ENCODE results near the gene GYPC.
"Not testable (repeated sequence)": the region's sequence is repeated elsewhere in the genome, so short reads cannot be mapped to it uniquely, and the experiment has no call there.

Gene GYPC

DNA sequence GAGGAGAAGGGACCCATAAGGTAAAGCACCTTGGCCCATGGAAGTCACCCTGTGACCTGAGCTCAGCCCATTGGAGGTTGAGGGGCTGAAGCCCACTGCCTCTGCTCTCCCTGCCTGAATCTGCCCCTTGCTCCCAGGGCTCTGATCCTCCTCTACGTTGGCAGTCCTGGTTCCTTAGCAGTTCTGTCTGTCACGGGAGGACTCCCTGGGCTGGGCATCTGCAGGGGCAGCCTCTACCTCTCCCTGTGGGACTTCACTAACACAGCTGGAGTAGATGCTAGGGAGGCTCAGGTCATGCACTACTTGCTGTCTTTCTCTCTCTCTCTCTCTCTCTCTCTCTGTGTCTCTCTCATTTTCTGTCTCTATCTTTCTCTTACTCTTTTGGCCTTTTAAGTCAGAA lies 8.7 kb downstream of the GYPC start:
- DNase-seq (ENCODE audit: low read depth, low spot score), result no peak
- no peak overlapping the region for H3K27ac ChIP-seq

DNA sequence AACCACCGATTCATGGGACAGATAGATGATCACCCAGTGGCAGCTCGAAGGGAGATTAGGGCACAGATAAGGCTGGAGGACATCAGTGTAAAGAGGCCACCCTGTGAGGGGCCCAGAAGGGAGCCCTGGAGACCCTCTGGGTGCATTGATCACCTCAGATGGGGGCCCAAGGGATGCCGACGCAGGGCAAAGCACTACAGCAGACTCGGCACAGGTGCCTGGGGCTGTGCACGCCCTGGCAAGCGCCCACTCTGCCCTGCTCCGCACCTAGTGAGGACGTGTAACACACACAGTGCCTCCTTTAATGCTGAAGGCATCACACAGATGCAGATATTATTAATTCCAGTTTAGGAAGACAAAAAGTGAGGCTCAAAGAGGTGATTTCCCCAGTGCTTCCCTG lies 9.5 kb downstream of the GYPC start:
- DNase-seq (ENCODE audit: low read depth, low spot score), result no peak
- H3K27ac ChIP-seq, result no peak overlapping the region

DNA sequence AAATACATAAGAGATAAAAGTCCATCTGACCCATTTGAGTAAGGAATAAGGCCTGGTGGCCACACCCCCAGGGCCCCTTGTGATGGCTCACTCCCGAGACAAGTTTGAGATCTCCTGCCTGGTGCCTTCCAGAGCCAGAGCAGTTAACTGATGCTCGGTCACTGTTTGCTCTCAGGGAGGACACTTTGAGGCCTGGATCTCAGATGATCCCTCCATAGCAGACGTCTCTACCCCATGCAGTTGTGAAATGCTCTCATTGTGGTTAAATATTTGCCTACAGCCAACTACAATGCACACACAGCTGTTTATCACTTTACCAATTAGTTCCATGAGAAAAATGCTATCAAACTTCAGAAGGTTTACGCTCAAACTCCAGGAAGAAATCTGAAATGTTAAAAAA lies 12.3 kb downstream of the GYPC start:
- DNase-seq (ENCODE audit: low read depth, low spot score), result no peak
- H3K27ac ChIP-seq, result no peak overlapping the region

DNA sequence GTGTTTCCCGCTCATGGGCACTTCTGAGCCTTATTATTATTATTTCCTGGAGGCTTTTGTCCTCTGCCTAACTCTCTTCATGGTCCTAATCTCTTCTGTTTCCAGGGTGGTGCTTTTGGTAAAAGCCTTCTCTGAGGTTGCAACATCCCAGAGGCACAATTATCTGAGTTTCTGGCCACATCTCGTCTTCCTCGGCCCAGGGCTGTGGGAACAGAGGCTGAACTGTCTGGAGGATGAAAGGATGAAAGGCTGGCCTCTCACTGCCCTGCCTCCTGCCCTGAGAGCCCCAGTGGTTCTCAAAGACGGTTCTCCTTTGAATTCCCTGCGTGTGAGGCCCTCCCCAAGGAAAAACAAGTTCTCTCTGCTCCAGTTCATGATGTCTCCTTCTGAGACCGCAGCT lies 13.8 kb downstream of the GYPC start:
- H3K27ac ChIP-seq, result no peak overlapping the region
- DNase-seq (ENCODE audit: low read depth, low spot score), result no peak

DNA sequence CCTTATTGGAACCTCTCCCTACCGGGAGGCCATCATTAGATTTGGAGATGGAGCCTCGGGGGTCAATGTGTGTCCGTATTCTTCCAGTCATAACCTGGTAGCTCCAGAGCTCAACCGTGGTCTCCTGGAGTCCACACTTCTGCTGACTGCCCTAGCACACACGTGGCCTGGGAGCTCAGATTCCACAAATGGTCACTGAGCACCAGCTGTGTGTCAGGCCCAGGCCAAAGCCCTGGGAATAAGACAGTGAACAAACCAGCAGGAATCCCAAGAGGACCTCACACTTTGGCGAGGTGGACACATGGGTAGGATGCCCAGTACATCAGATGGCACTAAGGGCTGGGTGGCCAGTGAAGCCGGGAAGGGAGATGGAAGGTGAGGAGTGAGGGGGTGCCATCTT lies 15.5 kb downstream of the GYPC start:
- no peak for DNase-seq (ENCODE audit: low read depth, low spot score)
- no peak overlapping the region for H3K27ac ChIP-seq

DNA sequence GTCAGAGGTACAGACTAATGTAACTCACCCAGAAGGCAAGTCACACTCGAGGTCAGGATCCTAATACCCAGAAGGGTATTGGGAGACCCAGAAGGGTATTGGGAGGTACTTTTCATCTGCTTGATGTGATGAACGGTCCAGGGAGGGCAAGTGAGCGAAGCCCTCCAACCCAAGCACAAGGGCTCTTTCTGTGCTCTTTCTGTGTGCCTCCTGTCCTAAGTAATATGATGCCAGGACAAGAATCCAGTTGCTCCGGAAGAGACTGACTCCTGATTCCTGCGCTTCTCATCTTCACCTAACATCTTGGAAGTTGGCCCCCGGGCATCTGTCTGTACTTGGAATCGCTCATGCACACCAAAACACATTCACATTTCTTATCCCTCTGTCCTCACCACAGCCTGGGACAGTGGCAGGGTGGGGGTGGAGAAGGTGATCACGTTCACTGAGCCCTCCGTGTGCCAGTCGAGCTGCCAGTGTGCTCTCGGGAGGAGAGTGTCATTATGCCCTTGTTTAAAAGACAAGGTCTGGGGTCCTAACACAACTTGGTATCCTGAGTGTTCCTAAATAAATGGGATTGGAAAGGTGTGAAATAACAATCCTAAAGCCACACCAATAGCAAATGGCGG lies 17.1 kb downstream of the GYPC start:
- no peak for DNase-seq (ENCODE audit: low read depth, low spot score)
- H3K27ac ChIP-seq, result no peak overlapping the region

DNA sequence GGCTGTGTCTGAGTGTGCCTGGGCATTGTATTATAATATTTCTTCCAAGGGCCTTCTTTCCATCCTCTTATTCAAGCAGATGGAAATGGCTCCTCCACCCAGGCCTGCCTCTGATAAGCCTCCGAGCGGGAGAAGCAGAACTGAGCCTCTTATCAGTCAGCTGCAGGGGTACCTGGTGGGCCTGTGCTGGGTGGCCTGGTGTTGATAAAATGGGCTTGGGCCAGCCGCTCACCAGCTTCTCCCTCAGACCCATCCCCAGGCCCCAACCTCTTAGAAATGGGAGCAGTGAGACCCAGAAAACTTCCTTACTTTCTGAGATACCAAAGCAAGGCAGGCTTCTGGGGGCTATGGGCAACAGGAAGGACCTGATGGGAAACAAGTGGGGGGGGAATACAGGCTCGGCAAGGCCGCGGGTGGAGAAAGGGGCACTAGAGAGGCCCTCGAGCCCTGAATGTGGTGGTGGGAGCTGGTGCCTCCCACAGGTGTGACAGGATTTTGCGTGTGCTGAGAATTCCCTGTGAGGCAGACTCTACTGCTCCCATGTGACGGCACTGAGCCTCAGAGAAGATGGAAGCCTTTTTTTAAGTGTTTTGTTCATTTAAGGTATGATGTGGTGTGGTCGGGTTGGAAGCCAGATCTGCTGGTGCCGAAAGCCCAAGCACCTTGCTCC lies 18.3 kb downstream of the GYPC start:
- no peak for DNase-seq (ENCODE audit: low read depth, low spot score)
- no peak overlapping the region for H3K27ac ChIP-seq

DNA sequence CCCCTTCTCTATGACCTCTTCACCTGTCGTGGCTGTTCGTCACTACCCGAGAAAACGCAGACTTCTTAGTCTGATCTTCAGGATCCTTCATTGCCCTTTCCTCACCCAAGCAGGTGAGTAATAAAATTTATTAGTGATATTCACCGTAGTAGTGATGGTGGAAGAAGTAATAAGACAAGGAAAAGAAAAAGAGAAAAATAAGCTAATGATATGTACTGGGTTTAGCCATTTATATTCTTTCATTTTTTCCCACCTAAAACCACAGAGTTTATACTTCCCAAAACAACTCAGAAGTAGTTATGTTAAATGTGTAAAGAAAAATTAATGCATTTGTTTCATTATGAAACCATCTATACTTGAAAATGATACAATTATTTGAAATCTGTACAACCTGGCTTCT lies 19.7 kb downstream of the GYPC start:
- no peak for DNase-seq (ENCODE audit: low read depth, low spot score)
- H3K27ac ChIP-seq, result no peak overlapping the region

DNA sequence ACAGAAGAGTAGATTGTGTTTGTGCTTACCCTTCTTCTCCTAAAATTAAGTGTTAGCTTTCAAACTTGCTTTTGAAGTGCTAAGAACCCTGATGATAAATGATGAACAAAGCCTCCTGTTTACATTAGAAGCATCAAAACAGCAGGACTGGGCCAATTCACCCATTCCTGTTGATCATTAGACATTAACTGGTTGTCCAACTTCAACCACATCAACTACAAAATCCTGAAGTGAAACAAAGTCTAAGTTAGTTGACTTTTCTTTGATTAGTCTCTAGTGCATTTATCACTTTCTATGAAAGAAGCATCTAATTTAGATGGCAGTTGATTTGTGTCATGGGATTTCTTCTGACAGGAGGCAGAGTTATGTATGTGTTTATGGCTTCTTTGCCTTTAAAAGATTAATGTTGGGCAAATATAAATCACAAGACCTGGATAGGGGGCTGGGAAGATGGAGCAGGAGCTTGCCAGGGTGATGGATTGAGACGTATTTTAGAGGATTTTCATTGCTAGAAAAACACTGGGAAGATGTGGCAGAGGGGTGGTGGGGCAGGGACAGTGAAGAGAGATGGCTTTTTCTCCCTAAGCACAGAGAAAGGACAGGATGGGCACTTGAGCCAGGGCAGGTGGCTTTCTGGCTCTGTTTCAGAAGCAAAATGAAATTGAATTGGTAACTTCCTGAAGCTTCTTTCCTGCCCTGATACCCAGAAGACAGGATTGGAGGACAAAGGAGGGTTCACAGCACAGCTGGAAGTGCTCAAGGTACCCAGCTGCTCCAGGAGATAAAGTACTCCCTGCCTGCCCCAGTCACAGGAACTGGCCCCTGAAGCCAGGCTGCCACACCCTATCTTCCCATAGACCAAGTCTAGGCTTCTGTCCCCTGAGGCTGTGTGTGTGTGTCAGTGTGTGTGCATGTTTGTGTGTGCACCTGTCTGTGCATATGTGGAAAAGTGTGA lies 20.5 kb downstream of the GYPC start:
- no peak overlapping the region for H3K27ac ChIP-seq
- DNase-seq (ENCODE audit: low read depth, low spot score), result no peak

DNA sequence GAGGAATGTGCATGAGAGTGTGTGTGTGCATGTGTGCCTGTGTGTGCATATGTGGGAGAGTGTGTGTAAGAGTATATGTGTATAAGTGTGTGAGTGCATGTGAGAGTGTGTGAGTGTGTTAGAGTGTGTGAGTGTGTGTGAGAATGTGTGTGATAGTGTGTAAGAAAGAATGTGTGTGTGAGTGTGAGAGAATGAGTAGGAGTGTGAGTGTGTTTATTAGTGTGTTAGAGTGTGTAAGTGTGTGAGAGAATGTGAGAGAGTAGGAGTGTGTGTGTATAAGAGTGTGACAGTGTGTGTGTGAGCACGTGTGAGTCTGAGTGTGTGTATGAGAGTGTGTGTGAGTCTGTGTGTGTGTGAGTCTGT lies 21.2 kb downstream of the GYPC start:
- H3K27ac ChIP-seq, result no peak overlapping the region

DNA sequence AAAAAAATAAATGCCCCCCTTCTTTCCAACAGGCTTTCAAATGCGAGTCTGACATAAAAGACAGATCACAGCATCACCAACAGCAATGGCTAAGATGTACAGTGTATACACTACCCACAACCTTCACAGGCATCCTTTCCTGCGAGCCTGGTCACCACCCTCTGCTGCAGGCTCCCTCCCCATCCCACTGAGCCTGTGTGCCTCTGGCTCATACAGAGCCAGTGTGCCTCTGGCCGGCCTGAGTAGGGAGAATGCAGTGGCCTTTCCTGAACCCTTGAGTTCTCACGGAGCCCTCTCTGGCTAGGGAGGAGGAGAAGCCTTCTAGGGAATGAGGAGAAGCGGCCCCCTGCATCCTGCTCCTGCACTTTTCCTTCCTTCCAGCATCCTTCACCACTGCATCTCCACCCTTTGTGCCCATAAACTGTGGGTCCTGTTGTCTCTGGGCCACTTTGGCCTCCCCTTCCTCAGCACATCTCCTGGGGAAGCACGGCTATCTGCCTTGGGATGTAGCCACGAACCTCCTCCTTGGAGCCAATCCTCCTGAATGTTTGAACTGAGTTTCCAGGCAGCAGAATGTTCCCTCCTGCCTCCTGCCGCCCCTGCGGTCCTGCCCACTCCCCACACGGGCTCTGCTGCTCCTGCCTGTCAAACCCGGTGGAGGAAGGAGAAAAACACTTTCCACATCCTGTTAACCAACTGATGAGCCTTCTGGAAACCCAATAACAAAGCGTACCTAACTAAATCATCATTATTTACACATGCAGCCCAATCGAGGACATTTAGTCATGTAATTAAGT lies 22.5 kb downstream of the GYPC start:
- DNase-seq (ENCODE audit: low read depth, low spot score), result no peak
- H3K27ac ChIP-seq, result no peak overlapping the region

More for the DNA sequence above, 21.2 kb downstream of the GYPC start:
- DNase-seq (ENCODE audit: low read depth, low spot score), result no peak

DNA sequence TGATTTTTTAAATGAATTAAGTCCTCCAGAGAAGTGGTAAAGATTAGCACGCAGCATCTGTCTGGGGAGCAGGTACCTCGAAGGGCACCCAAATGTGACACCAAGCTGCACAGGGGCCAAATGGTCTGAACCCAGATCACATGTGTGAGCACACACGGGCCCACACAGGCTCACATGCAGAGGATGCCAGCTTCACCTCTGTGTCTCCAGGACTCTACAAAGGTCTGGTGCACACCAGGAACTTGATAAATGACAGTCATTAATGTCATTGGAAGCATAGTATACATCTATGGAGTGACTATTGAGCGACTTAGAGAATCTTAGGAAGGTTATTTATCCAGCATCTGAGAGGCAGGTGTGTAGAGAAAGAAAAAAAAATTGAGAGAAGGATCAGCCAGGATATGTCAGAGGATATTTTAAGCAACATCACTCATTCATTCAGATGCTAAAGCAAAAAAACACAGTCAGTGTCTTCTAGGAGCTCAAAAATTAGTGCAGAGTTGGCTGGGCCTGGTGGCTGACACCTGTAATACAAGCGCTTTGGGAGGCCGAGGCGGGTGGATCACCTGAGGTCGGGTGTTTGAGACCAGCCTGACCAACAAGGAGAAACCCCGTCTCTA lies 23.2 kb downstream of the GYPC start:
- no peak overlapping the region for H3K27ac ChIP-seq
- DNase-seq (ENCODE audit: low read depth, low spot score), result no peak

DNA sequence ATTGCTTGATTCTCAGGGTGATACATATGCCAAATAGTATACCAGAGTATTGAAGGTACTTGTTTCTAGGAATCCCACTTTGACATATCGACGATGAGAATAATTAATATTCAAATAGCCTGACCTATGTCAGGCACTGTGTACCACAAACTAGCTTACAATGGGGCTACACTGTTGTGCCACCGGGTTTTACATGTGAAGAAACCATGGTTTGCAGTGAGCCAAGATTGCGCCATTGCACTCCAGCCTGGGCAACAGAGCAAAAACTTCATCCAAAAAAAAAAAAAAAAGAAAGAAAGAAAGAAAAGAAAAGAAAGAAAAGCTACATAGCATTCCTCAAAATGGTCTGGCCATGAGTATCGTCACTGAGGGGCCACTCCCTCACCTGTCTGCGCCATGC lies 25.5 kb downstream of the GYPC start:
- no peak for DNase-seq (ENCODE audit: low read depth, low spot score)
- no peak overlapping the region for H3K27ac ChIP-seq

DNA sequence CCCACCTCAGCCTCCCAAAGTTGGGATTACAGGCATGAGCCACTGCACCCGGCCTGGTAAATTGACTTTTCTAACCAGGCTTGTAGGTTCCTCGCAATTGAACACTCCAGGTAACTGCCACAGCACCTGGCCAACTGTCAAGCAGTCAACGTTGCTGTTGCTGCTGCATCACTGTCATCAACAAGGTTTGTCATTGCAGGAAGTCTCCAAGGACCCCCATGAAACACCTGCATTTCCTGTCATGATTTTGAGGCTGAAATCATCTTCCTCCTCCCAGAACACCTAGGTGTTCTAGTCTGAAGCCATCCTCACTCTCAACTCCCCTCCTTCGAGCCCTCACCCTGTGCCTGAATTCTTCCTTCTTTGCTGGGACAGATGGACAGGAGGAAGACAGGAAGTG lies 29.7 kb downstream of the GYPC start:
- no peak for DNase-seq (ENCODE audit: low read depth, low spot score)

DNA sequence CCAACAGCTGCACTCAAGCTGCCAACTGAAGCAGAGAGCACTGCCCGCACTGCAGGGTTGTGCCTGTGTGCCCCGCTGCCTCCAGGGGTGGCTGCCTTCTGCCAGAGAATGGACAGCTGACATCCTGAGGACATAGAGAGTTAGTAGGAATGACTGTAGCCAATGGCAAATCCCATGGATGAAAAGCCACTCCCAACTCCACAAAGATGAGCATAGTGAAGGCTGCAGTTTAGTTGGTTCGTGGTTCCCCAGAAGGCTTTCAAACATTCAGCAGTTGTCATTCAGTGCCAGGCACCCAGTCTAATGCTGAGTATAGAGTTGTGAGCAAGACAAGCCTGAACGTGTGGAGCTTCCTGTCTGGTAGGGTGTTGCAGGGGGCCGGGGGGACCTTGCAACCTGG lies 30.3 kb downstream of the GYPC start:
- no peak overlapping the region for H3K27ac ChIP-seq
- DNase-seq (ENCODE audit: low read depth, low spot score), result no peak

More for the DNA sequence above, 29.7 kb downstream of the GYPC start:
- H3K27ac ChIP-seq, result no peak overlapping the region

DNA sequence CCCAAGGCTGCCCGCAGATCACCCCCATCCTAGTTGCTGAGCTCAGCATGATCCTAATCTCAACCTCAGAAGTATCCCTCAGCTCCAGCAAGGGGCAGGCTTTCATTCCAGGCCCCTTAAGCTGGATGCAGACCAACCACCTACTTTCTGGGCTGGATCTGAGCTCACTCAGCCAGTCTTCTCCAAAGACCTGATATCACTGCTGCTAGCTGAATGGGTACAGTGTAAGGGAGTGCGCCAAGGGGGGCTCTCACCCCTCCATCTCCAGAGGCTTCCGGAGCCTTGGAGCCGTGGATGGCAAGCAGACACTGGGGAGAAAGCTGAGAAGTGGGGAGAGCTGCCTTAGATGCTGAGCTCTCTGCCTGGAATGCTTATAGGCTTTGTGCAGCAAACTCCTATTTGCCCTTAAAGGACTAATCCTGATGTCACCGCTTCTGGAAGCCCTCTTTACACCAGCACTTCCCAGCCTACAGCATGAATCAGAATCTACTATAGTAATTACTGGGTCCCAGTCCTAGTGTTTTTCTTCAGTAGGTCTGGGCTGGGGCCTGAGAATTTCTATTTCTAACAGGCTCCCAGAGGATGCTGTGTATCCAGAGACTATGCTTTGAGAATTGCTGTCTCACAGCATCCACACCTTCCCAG lies 31.0 kb downstream of the GYPC start:
- DNase-seq (ENCODE audit: low read depth, low spot score), result no peak
- no peak overlapping the region for H3K27ac ChIP-seq

DNA sequence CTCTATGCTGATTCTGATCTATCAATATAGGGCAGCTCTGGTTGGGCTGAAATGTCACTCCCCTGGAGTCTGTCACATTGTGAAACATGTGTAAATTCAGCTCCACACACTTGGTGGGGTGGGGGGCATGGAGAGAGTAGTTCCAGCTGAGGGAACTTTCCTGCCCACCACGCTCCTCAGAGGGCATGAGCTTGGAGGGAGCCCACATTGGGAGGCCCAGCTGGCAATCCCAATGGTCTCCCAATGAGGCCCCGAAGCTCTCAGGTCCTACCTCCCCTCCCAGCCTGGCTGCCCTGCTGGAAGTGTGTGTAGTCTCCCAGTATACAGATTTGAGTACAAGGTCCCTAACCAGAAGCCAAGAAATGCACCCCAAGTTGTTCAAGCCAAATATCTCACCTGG lies 31.5 kb downstream of the GYPC start:
- no peak overlapping the region for H3K27ac ChIP-seq
- DNase-seq (ENCODE audit: low read depth, low spot score), result no peak

DNA sequence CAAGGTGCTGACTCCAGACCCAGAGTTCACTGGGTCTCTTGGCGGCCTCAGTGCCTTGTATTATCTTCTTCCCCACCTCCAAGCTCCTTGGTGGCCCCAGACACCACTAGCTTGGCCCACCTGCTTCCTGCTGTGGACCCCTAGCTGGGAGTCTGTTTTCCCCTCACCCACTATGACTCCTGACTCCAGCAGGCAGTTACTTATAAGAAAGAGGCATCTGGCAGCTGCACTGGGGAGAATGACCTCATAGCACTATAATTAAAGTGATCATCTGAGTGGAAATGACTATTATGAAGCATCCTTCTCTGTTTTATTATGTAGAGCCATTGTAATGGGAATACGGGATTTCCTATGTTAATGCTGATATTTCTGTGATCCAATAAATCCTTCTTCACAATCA lies 32.6 kb downstream of the GYPC start:
- not testable (repeated sequence) for DNase-seq (ENCODE audit: low read depth, low spot score); H3K27ac ChIP-seq

DNA sequence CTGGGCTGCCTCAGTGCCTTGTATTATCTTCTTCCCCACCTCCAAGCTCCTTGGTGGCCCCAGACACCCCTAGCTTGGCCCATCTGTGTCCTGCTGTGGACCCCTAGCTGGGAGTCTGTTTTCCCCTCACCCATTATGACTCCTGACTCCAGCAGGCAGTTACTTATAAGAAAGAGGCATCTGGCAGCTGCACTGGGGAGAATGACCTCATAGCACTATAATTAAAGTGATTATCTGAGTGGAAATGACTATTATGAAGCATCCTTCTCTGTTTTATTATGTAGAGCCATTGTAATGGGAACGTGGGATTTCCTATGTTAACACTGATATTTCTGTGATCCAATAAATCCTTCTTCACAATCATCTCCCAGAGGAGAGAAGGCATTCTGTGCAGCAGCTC lies 36.3 kb downstream of the GYPC start:
- H3K27ac ChIP-seq; DNase-seq (ENCODE audit: low read depth, low spot score): not testable (repeated sequence)

Measured in epithelial cell of prostate (primary cell).